ENCODE data around the gene GIGYF2.

GIGYF2 gene

DNA sequence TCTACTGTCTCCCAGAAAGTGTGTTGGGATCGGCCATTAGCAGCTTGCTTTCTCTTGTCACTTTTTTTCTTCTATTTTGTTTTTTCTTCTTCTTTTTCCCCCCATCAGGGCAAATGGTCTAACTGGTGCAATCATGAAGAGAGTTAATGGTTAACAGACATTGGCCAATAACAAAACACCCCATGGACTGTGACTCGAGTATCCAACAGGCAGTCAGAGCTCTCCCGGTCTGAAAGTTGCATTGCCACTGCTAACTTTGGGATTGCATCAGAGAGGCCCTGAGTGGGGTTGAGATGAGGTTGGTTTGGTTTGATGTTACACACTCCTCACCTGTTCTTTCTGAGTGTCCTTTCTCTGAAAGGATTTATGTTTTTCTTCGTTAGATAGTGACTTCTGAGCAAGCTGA lies 160.0 kb downstream of the GIGYF2 start:
- Histone ChIP-seq H3K27ac (replicated peaks) (no peak overlapping the region), H3K4me3 (replicated peaks; ENCODE audit: insufficient read depth, low read length) (no peak overlapping the region)

DNA sequence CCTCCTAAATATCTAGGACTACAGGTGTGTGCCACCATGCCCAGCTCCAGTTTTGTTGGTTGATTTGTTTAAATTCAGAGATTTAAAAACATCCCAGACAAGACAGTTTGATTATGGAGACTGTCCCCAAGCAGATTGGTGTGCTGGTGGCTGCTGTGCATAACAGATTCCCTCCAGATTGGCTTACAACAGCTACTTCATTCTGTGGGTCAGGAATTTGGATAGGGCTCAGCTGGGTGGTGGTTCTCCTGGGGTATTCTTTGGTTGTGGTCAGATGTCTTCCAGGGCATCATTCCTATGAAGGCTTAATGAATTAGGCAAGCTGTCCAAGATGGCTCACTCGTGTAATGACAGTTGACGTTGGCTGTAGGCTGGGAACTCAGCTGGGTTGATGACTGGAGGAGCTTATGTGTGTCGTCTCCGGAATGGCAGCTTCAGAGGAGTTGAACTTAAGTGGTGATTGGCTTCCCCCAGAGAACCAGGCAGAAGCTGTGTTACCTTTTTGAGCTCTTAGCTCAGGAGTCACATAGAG lies 162.3 kb downstream of the GIGYF2 start:
- Histone ChIP-seq H3K27ac (replicated peaks) (no peak overlapping the region), H3K27me3 (ENCODE audit: insufficient read depth, poor library complexity, severe bottlenecking) (no peaks in the 10 kb centered on the region)
- TF ChIP-seq, protein P1, sequence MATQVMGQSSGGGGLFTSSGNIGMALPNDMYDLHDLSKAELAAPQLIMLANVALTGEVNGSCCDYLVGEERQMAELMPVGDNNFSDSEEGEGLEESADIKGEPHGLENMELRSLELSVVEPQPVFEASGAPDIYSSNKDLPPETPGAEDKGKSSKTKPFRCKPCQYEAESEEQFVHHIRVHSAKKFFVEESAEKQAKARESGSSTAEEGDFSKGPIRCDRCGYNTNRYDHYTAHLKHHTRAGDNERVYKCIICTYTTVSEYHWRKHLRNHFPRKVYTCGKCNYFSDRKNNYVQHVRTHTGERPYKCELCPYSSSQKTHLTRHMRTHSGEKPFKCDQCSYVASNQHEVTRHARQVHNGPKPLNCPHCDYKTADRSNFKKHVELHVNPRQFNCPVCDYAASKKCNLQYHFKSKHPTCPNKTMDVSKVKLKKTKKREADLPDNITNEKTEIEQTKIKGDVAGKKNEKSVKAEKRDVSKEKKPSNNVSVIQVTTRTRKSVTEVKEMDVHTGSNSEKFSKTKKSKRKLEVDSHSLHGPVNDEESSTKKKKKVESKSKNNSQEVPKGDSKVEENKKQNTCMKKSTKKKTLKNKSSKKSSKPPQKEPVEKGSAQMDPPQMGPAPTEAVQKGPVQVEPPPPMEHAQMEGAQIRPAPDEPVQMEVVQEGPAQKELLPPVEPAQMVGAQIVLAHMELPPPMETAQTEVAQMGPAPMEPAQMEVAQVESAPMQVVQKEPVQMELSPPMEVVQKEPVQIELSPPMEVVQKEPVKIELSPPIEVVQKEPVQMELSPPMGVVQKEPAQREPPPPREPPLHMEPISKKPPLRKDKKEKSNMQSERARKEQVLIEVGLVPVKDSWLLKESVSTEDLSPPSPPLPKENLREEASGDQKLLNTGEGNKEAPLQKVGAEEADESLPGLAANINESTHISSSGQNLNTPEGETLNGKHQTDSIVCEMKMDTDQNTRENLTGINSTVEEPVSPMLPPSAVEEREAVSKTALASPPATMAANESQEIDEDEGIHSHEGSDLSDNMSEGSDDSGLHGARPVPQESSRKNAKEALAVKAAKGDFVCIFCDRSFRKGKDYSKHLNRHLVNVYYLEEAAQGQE (IDR thresholded peaks at IDR 0.05; ENCODE audit: insufficient replicate concordance, low read depth): no peak
- TF ChIP-seq, protein P2, sequence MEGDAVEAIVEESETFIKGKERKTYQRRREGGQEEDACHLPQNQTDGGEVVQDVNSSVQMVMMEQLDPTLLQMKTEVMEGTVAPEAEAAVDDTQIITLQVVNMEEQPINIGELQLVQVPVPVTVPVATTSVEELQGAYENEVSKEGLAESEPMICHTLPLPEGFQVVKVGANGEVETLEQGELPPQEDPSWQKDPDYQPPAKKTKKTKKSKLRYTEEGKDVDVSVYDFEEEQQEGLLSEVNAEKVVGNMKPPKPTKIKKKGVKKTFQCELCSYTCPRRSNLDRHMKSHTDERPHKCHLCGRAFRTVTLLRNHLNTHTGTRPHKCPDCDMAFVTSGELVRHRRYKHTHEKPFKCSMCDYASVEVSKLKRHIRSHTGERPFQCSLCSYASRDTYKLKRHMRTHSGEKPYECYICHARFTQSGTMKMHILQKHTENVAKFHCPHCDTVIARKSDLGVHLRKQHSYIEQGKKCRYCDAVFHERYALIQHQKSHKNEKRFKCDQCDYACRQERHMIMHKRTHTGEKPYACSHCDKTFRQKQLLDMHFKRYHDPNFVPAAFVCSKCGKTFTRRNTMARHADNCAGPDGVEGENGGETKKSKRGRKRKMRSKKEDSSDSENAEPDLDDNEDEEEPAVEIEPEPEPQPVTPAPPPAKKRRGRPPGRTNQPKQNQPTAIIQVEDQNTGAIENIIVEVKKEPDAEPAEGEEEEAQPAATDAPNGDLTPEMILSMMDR (IDR thresholded peaks at IDR 0.05; ENCODE audit: insufficient read depth, low read length): no peak
- TF ChIP-seq SPI1 (IDR thresholded peaks at IDR 0.05; ENCODE audit: borderline replicate concordance, low read depth) (no peak), GABPA (IDR thresholded peaks at IDR 0.05; ENCODE audit: low read depth) (no peak), POLR2AphosphoS5 (IDR thresholded peaks at IDR 0.05; ENCODE audit: low read depth) (no peak)

More for the DNA sequence above, 160.0 kb downstream of the GIGYF2 start:
- no peak for DNase-seq (ENCODE audit: low read depth in 1 of 2, low spot score in 1 of 2)
- H3K27me3 ChIP-seq (ENCODE audit: insufficient read depth, poor library complexity, severe bottlenecking): no peaks in the 10 kb centered on the region
- TF ChIP-seq SPI1 (IDR thresholded peaks at IDR 0.05; ENCODE audit: borderline replicate concordance, low read depth): no peak
- TF ChIP-seq POLR2AphosphoS5 (IDR thresholded peaks at IDR 0.05; ENCODE audit: low read depth): no peak

DNA sequence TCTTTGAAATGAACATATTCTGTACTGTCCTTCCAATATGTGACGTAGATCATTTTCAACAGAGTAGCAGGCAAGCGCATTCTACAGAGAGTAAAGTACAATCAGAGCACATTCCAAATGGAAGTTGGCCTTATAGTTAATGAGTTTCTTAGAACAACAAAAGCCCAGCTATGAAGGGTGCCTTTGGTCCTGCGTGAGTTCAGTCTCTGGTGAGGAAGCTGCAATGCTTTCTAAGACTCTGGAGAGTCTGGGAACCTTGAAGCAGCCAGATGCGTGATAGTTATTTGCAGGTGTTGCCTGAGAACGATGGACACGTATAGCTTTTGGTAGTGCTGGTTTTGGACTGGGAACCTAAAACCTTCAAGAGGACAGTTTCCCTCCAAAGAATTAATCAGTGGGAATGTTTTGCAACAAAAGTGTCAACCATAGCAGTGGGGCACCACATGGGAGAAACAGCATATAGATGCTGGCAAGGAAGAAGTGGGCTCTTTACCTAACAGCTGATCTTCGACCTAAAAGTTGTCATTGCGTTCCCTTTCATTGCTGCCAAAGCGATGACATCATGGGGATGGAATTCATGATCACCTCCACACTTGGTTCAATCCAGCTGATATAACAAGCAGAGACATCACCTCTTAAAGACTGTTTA lies 163.6 kb downstream of the GIGYF2 start:
- H3K4me3 ChIP-seq (replicated peaks; ENCODE audit: insufficient read depth, low read length): no peak overlapping the region
- TF ChIP-seq SPI1 (IDR thresholded peaks at IDR 0.05; ENCODE audit: borderline replicate concordance, low read depth) (no peak), GABPA (IDR thresholded peaks at IDR 0.05; ENCODE audit: low read depth) (no peak), POLR2AphosphoS5 (IDR thresholded peaks at IDR 0.05; ENCODE audit: low read depth) (no peak)
- TF ChIP-seq, protein P2 (IDR thresholded peaks at IDR 0.05; ENCODE audit: insufficient read depth, low read length): no peak
- TF ChIP-seq, protein P1 (IDR thresholded peaks at IDR 0.05; ENCODE audit: insufficient replicate concordance, low read depth): no peak
- no peak for DNase-seq (ENCODE audit: low read depth in 1 of 2, low spot score in 1 of 2)
- H3K27ac ChIP-seq (replicated peaks): no peak overlapping the region
- H3K27me3 ChIP-seq (ENCODE audit: insufficient read depth, poor library complexity, severe bottlenecking): no peaks in the 10 kb centered on the region

More for the DNA sequence above, 162.3 kb downstream of the GIGYF2 start:
- H3K4me3 ChIP-seq (replicated peaks; ENCODE audit: insufficient read depth, low read length): no peak overlapping the region
- DNase-seq (ENCODE audit: low read depth in 1 of 2, low spot score in 1 of 2): no peak

DNA sequence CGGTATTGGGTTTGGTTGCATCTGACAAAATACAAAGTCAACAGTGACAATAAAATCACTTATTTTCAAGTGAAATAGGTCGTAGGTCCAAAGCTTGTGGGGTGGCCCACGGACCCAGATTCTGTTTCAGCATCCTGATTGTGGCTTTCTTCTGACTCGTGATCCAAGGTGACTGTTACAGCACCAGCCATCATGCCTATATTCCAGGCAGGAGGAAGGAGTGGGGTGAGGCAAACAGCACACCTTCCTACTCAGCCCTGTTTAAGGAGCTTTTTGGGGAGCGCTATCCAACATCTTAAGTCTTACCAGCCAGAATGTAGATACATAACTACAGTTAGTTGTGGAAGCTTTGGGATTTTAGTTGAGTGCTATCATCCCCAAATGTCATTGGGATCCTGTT lies 164.2 kb downstream of the GIGYF2 start:
- Histone ChIP-seq H3K27me3 (ENCODE audit: insufficient read depth, poor library complexity, severe bottlenecking) (no peaks in the 10 kb centered on the region), H3K4me3 (replicated peaks; ENCODE audit: insufficient read depth, low read length) (no peak overlapping the region), H3K27ac (replicated peaks) (no peak overlapping the region)
- no peak for DNase-seq (ENCODE audit: low read depth in 1 of 2, low spot score in 1 of 2)
- TF ChIP-seq, protein P2 (IDR thresholded peaks at IDR 0.05; ENCODE audit: insufficient read depth, low read length): no peak
- no peak for TF ChIP-seq POLR2AphosphoS5 (IDR thresholded peaks at IDR 0.05; ENCODE audit: low read depth)
- TF ChIP-seq, protein P1 (IDR thresholded peaks at IDR 0.05; ENCODE audit: insufficient replicate concordance, low read depth): no peak
- no peak for TF ChIP-seq GABPA (IDR thresholded peaks at IDR 0.05; ENCODE audit: low read depth)
- no peak for TF ChIP-seq SPI1 (IDR thresholded peaks at IDR 0.05; ENCODE audit: borderline replicate concordance, low read depth)
